ENCODE results near the gene MARCHF11.

MARCHF11 gene, protein sequence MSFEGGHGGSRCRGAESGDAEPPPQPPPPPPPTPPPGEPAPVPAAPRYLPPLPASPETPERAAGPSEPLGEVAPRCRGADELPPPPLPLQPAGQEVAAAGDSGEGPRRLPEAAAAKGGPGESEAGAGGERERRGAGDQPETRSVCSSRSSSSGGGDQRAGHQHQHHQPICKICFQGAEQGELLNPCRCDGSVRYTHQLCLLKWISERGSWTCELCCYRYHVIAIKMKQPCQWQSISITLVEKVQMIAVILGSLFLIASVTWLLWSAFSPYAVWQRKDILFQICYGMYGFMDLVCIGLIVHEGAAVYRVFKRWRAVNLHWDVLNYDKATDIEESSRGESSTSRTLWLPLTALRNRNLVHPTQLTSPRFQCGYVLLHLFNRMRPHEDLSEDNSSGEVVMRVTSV

DNA sequence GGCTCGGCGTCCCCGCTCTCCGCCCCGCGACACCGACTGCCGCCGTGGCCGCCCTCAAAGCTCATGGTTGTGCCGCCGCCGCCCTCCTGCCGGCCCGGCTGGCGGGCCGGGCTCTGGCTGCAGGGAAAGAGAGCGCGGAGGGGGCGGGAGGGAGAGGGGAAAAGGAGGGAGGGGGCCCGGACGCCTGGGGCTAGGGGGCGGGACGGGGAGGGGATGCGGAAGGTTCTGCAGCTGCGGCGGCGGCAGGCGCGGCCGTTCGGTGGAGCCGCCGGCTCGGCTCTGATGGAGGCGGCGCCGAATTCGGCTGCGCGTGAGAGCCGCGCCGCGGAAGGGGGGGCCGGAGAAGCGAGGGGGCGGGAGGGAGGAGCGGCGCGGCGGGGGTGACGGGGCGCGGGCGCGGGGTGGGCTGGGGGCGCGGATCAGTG, at the start of gene MARCHF11:
Gene MARCHF11, minus strand, starts transcription at position 281 of the 425 bp plus-strand sequence. Its CDS starts 216 bp downstream, at position 65.
- Histone ChIP-seq H3K27me3 (ENCODE audit: control insufficient read depth in 1 of 2, insufficient read depth in 2 of 2, low read length in 2 of 2) (peaks cover 12 to 18% of the 10 kb centered on the region in 2 donors), H3K9ac (ENCODE audit: low read length) (no peak within 1 kb of the TSS), H3K9me3 (ENCODE audit: low read length) (no peaks in the 10 kb centered on the region), H3K4me3 (ENCODE audit: low read depth in 1 of 2, low read length in 2 of 2) (no peak within 1 kb of the TSS), H3K36me3 (ENCODE audit: insufficient read depth, low read length) (no peaks in the 10 kb centered on the region), H3K4me1 (ENCODE audit: insufficient read depth, low read length) (no peaks in the 10 kb centered on the region), H3K27ac (ENCODE audit: low read depth, low read length) (no peak within 1 kb of the TSS)

- no peaks in the 10 kb centered on the region for H3K27me3 ChIP-seq (ENCODE audit: control insufficient read depth in 1 of 2, insufficient read depth in 2 of 2, low read length in 2 of 2)
- no peaks in the 10 kb centered on the region for H3K9me3 ChIP-seq (ENCODE audit: low read length)
- H3K4me1 ChIP-seq (ENCODE audit: insufficient read depth, low read length): no peaks in the 10 kb centered on the region
- H3K9ac ChIP-seq (ENCODE audit: low read length): no peak overlapping the region
- H3K27ac ChIP-seq (ENCODE audit: low read depth, low read length): no peak overlapping the region
- H3K4me3 ChIP-seq (ENCODE audit: low read depth in 1 of 2, low read length in 2 of 2): no peak overlapping the region
- H3K36me3 ChIP-seq (ENCODE audit: insufficient read depth, low read length): no peaks in the 10 kb centered on the region
These were observed 46.3 kb upstream of the MARCHF11 start for GRCh38 chr5:16225927-16226326.

- Histone ChIP-seq H3K4me3 (ENCODE audit: low read depth in 1 of 2, low read length in 2 of 2) (no peak overlapping the region), H3K4me1 (ENCODE audit: insufficient read depth, low read length) (no peaks in the 10 kb centered on the region), H3K36me3 (ENCODE audit: insufficient read depth, low read length) (no peaks in the 10 kb centered on the region), H3K27ac (ENCODE audit: low read depth, low read length) (no peak overlapping the region), H3K27me3 (ENCODE audit: control insufficient read depth in 1 of 2, insufficient read depth in 2 of 2, low read length in 2 of 2) (no peaks in the 10 kb centered on the region), H3K9me3 (ENCODE audit: low read length) (no peaks in the 10 kb centered on the region), H3K9ac (ENCODE audit: low read length) (no peak overlapping the region)
These were observed 12.7 kb upstream of the MARCHF11 start for GRCh38 chr5:16192311-16192710.

DNA sequence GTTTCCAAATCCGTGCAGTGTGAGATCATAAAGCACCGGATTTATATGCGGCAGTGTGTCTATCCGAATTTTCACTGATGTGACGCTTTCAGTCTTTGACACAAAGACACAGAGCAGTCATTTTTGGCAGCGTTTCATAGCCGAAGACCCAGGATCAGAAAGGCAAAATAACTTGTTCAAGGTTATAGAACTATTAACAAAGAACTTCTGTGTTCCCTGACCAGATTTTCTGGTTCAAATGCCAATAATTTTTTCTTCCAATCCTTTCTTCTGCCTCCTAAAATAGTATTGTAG, 1.1 kb upstream of the MARCHF11 start:
- Histone ChIP-seq H3K27me3 (ENCODE audit: control insufficient read depth in 1 of 2, insufficient read depth in 2 of 2, low read length in 2 of 2) (peaks cover 12 to 18% of the 10 kb centered on the region in 2 donors), H3K4me1 (ENCODE audit: insufficient read depth, low read length) (no peaks in the 10 kb centered on the region), H3K36me3 (ENCODE audit: insufficient read depth, low read length) (no peaks in the 10 kb centered on the region), H3K9ac (ENCODE audit: low read length) (no peak overlapping the region), H3K4me3 (ENCODE audit: low read depth in 1 of 2, low read length in 2 of 2) (no peak overlapping the region), H3K27ac (ENCODE audit: low read depth, low read length) (no peak overlapping the region), H3K9me3 (ENCODE audit: low read length) (no peaks in the 10 kb centered on the region)

DNA sequence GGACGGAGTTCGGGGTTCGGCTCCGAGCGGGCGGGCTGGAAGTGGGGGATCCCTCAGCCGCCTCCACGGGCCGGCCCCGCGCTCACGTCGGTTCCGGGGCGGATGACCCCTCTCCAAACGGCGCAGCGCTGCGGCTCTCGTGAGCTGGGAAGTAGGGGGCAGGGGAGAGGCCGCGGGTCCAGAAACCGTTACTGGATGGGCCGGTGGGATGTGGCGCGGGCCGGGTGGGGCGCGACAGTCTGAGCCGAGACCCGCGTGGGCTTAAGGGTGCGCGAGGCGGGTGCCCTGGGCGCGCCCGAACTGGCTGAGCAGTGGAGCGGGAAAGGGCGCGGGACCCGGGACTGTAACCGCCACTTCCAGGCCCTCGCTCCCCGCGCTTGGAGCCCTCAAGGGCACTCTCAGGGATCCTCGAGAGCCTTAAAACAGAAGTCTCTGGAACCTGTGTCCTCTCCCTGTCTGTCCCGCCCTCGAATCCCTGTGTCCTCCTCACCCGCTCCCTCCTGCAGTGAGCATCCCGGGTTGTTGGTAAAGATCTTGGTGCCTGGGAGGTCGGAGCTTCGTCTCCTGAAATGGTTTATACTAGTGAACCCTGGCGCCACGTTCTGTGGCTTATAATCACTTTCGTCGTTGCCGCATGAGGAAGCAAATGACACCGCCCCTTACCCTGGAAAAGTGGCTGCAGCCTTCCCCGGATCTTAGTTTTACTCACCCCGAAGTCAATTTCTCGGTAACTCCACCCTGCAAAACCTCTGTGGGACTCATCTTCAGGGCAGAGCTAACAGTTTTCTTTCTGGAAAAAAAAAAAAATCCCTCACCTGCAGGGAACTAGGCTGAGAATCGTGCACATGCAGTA, 571 bp upstream of the MARCHF11 start:
- Histone ChIP-seq H3K27me3 (ENCODE audit: control insufficient read depth in 1 of 2, insufficient read depth in 2 of 2, low read length in 2 of 2) (peaks cover 12 to 18% of the 10 kb centered on the region in 2 donors), H3K4me3 (ENCODE audit: low read depth in 1 of 2, low read length in 2 of 2) (no peak overlapping the region), H3K9ac (ENCODE audit: low read length) (no peak overlapping the region)

GRCh38 chr5:16178745-16179372, 732 bp downstream of the MARCHF11 start:
- no peaks in the 10 kb centered on the region for H3K9me3 ChIP-seq (ENCODE audit: low read length)
- H3K36me3 ChIP-seq (ENCODE audit: insufficient read depth, low read length): no peaks in the 10 kb centered on the region
- peaks cover 12 to 18% of the 10 kb centered on the region in 2 donors for H3K27me3 ChIP-seq (ENCODE audit: control insufficient read depth in 1 of 2, insufficient read depth in 2 of 2, low read length in 2 of 2)
- H3K27ac ChIP-seq (ENCODE audit: low read depth, low read length): no peak overlapping the region
- H3K9ac ChIP-seq (ENCODE audit: low read length): no peak overlapping the region
- no peaks in the 10 kb centered on the region for H3K4me1 ChIP-seq (ENCODE audit: insufficient read depth, low read length)
- H3K4me3 ChIP-seq (ENCODE audit: low read depth in 1 of 2, low read length in 2 of 2): no peak overlapping the region

More for the DNA sequence above, 571 bp upstream of the MARCHF11 start:
- H3K36me3 ChIP-seq (ENCODE audit: insufficient read depth, low read length): no peaks in the 10 kb centered on the region
- H3K4me1 ChIP-seq (ENCODE audit: insufficient read depth, low read length): no peaks in the 10 kb centered on the region
- no peaks in the 10 kb centered on the region for H3K9me3 ChIP-seq (ENCODE audit: low read length)
- no peak overlapping the region for H3K27ac ChIP-seq (ENCODE audit: low read depth, low read length)

DNA sequence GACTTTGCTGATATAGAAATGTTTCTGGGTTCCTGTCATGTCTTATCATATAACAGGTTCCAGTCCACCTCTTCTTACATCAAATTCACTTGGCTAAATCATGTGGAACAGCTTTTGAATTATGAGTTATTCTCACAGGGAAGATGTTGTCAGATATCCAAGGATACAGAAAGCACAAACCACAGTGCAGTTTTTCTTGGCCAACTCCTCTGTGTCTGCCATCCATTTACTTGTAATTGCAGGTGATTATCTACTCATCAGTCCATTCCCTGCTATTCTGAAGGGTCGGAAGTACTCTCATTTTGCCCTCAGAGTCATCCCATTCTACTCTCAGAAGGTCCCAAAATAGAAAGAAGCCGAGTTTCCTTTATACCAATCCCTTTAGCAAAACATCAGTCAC, 10.0 kb downstream of the MARCHF11 start:
- H3K27me3 ChIP-seq (ENCODE audit: control insufficient read depth in 1 of 2, insufficient read depth in 2 of 2, low read length in 2 of 2): no peaks in the 10 kb centered on the region
- H3K4me3 ChIP-seq (ENCODE audit: low read depth in 1 of 2, low read length in 2 of 2): no peak overlapping the region
- no peak overlapping the region for H3K9ac ChIP-seq (ENCODE audit: low read length)
- H3K4me1 ChIP-seq (ENCODE audit: insufficient read depth, low read length): no peaks in the 10 kb centered on the region
- H3K36me3 ChIP-seq (ENCODE audit: insufficient read depth, low read length): no peaks in the 10 kb centered on the region
- no peaks in the 10 kb centered on the region for H3K9me3 ChIP-seq (ENCODE audit: low read length)
- H3K27ac ChIP-seq (ENCODE audit: low read depth, low read length): no peak overlapping the region

GRCh38 chr5:16160706-16161105, 18.9 kb downstream of the MARCHF11 start:
- Histone ChIP-seq H3K9me3 (ENCODE audit: low read length) (no peaks in the 10 kb centered on the region), H3K4me3 (ENCODE audit: low read depth in 1 of 2, low read length in 2 of 2) (no peak overlapping the region), H3K4me1 (ENCODE audit: insufficient read depth, low read length) (no peaks in the 10 kb centered on the region), H3K27me3 (ENCODE audit: control insufficient read depth in 1 of 2, insufficient read depth in 2 of 2, low read length in 2 of 2) (no peaks in the 10 kb centered on the region), H3K27ac (ENCODE audit: low read depth, low read length) (no peak overlapping the region), H3K9ac (ENCODE audit: low read length) (no peak overlapping the region), H3K36me3 (ENCODE audit: insufficient read depth, low read length) (no peaks in the 10 kb centered on the region)

- Histone ChIP-seq H3K9ac (ENCODE audit: low read length) (no peak overlapping the region), H3K4me3 (ENCODE audit: low read depth in 1 of 2, low read length in 2 of 2) (no peak overlapping the region), H3K36me3 (ENCODE audit: insufficient read depth, low read length) (no peaks in the 10 kb centered on the region), H3K4me1 (ENCODE audit: insufficient read depth, low read length) (no peaks in the 10 kb centered on the region), H3K9me3 (ENCODE audit: low read length) (no peaks in the 10 kb centered on the region), H3K27me3 (ENCODE audit: control insufficient read depth in 1 of 2, insufficient read depth in 2 of 2, low read length in 2 of 2) (no peaks in the 10 kb centered on the region), H3K27ac (ENCODE audit: low read depth, low read length) (no peak overlapping the region)
These were observed 20.0 kb downstream of the MARCHF11 start for GRCh38 chr5:16159636-16160035.

- Histone ChIP-seq H3K27ac (ENCODE audit: low read depth, low read length) (no peak overlapping the region), H3K4me1 (ENCODE audit: insufficient read depth, low read length) (no peaks in the 10 kb centered on the region), H3K9ac (ENCODE audit: low read length) (no peak overlapping the region), H3K4me3 (ENCODE audit: low read depth in 1 of 2, low read length in 2 of 2) (no peak overlapping the region), H3K9me3 (ENCODE audit: low read length) (no peaks in the 10 kb centered on the region), H3K27me3 (ENCODE audit: control insufficient read depth in 1 of 2, insufficient read depth in 2 of 2, low read length in 2 of 2) (no peaks in the 10 kb centered on the region), H3K36me3 (ENCODE audit: insufficient read depth, low read length) (no peaks in the 10 kb centered on the region)
These were observed 23.4 kb downstream of the MARCHF11 start for GRCh38 chr5:16156152-16156551.
